ENCODE measurements around the gene CDK5RAP1. TPM values are rescaled to one million over a fixed set of nuclear protein-coding genes. Genes with fewer than 3 reads are reported as not detected.
A peak's percentile ranks its signal among the peaks of the same experiment; 100 is the strongest.
"Not testable (repeated sequence)": the region's sequence is repeated elsewhere in the genome, so short reads cannot be mapped to it uniquely, and the experiment has no call there.

CDK5RAP1 gene
- total RNA-seq, 4 donors from 2014 or later: 11.3 to 19.5 (median 16.9) TPM

GRCh38 chr20:33443512-33444239 is 42.4 kb upstream of the CDK5RAP1 start, which contains the start of gene SNTA1:
TSS of gene SNTA1 (minus strand) at chr20:33443763. CDS start at chr20:33443620, 143 bp downstream.
- intact Hi-C loops (cut with DNase I): no loop called here
- WGBS: 2% methylated on average over 9 of the region's 75 CpGs
- Histone ChIP-seq H3K4me1 (peaks cover 6 to 38% (median 31%) of the 10 kb centered on the region in 4 donors), H3K27me3 (no peaks in the 10 kb centered on the region), H3K4me3 (peak within 1 kb of the TSS; percentile 75 to 93 (median 82)), H3K36me3 (no peaks in the 10 kb centered on the region), H3K9me3 (no peaks in the 10 kb centered on the region), H3K27ac (replicated peaks in 1 of 4) (peak within 1 kb of the TSS; percentile 86 to 90 (median 88))
- TF ChIP-seq POLR2AphosphoS5 (IDR thresholded peaks at IDR 0.05) (peak in 1 of 2 donors; percentile 53), CTCF (IDR thresholded peaks at IDR 0.05) (no peak)
- peak; percentile 97 for DNase-seq (ENCODE audit: extremely low spot score)

- H3K27me3 ChIP-seq: no peaks in the 10 kb centered on the region
- H3K27ac ChIP-seq (replicated peaks in 1 of 4): peak overlapping the region; percentile 86 to 90 (median 88)
- peaks cover 10 to 44% (median 31%) of the 10 kb centered on the region in 4 donors for H3K4me1 ChIP-seq
- no peak for DNase-seq (ENCODE audit: extremely low spot score)
- intact Hi-C loops (cut with DNase I): no loop called here
- TF ChIP-seq POLR2A (IDR thresholded peaks at IDR 0.05; ENCODE audit: low read depth) (no peak), POLR2AphosphoS5 (IDR thresholded peaks at IDR 0.05) (no peak), EP300 (IDR thresholded peaks at IDR 0.05) (no peak), CTCF (IDR thresholded peaks at IDR 0.05) (no peak)
- peak overlapping the region; percentile 75 to 93 (median 82) for H3K4me3 ChIP-seq
- H3K9me3 ChIP-seq: no peaks in the 10 kb centered on the region
- WGBS: 8% methylated on average over 8 of the region's 45 CpGs
- H3K36me3 ChIP-seq: no peaks in the 10 kb centered on the region
These were observed 41.7 kb upstream of the CDK5RAP1 start for GRCh38 chr20:33443006-33443511.

- Histone ChIP-seq H3K4me3 (peak overlapping the region; percentile 75 to 93 (median 82)), H3K9me3 (no peaks in the 10 kb centered on the region), H3K36me3 (no peaks in the 10 kb centered on the region), H3K27me3 (no peaks in the 10 kb centered on the region), H3K4me1 (peaks cover 16 to 51% (median 37%) of the 10 kb centered on the region in 4 donors), H3K27ac (replicated peaks in 1 of 4) (peak overlapping the region; percentile 86 to 90 (median 88))
- no peak for DNase-seq (ENCODE audit: extremely low spot score)
- 67% methylated on average over 9 of the region's 9 CpGs for WGBS
- TF ChIP-seq EP300 (IDR thresholded peaks at IDR 0.05) (no peak), CTCF (IDR thresholded peaks at IDR 0.05) (no peak), POLR2AphosphoS5 (IDR thresholded peaks at IDR 0.05) (no peak), POLR2A (IDR thresholded peaks at IDR 0.05; ENCODE audit: low read depth) (no peak)
- intact Hi-C loops (cut with DNase I): no loop called here
These were observed 41.1 kb upstream of the CDK5RAP1 start for GRCh38 chr20:33442136-33443005.

GRCh38 chr20:33441142-33441955 is 40.0 kb upstream of the CDK5RAP1 start:
- H3K4me1 ChIP-seq: peaks cover 23 to 51% (median 39%) of the 10 kb centered on the region in 4 donors
- intact Hi-C loops (cut with DNase I): no loop called here
- TF ChIP-seq CTCF (IDR thresholded peaks at IDR 0.05): no peak
- no peak for TF ChIP-seq POLR2AphosphoS5 (IDR thresholded peaks at IDR 0.05)
- no peak for TF ChIP-seq POLR2A (IDR thresholded peaks at IDR 0.05; ENCODE audit: low read depth)
- no peak for TF ChIP-seq EP300 (IDR thresholded peaks at IDR 0.05)
- H3K36me3 ChIP-seq: peaks cover 0 to under 1% (median 0%) of the 10 kb centered on the region in 4 donors
- H3K4me3 ChIP-seq: no peak overlapping the region
- H3K27ac ChIP-seq (replicated peaks in 1 of 4): peak overlapping the region in 2 of 4 donors; percentile 17 to 87
- no peaks in the 10 kb centered on the region for H3K27me3 ChIP-seq
- no peaks in the 10 kb centered on the region for H3K9me3 ChIP-seq
- no peak for DNase-seq (ENCODE audit: extremely low spot score)
- WGBS: 83% methylated on average over 7 of the region's 7 CpGs

- WGBS: 93% methylated on average over 7 of the region's 7 CpGs
- DNase-seq (ENCODE audit: extremely low spot score); H3K36me3 ChIP-seq; H3K27me3 ChIP-seq; H3K9me3 ChIP-seq; intact Hi-C loops (cut with DNase I); H3K4me3 ChIP-seq: not testable (repeated sequence)
- Histone ChIP-seq H3K27ac (replicated peaks in 1 of 4) (peak overlapping the region in 1 of 4 donors; percentile 87), H3K4me1 (peaks cover 23 to 51% (median 39%) of the 10 kb centered on the region in 4 donors)
These were observed 39.2 kb upstream of the CDK5RAP1 start for GRCh38 chr20:33440562-33440961.

Data from esophagus muscularis mucosa (tissue), 4 donors.